HG02763 (cell line): Measurements from ENCODE around the gene MPPE1.
"Not testable (repeated sequence)": the region's sequence is repeated elsewhere in the genome, so short reads cannot be mapped to it uniquely, and the experiment has no call there.

Experiments used
- ATAC-seq: cut with Tn5 transposase; IDR thresholded peaks from one replicate; pipeline ENCODE4 v1.9.1; 2021; ENCODE audit warnings: mild to moderate bottlenecking, moderate library complexity; ENCODE audit not compliant: unreplicated experiment

Gene MPPE1

DNA sequence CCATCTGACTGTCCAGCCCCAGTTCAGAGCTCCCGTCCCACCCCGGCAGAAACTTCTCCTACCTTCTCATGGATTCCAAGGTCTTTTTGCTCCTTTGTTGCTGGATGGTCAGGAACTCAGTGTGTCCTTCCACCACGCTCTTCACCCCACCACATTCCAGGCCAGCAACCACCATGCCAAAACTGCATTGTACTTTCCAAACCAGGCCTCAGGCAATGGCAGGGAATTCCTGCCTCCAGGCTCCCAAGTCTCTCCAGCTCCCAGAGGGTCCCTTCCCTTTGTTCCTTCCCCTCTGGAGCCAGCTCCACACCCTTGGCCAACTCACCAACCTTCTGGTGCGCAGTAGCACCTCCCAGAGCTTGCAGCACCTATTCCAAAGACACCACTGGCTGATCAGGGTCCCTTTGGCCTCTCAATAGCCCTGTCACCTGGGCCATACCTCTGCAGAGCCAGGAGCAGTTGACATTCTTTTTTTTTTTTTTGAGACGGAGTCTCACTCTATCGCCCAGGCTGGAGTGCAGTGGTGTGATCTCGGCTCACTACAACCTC, 48.8 kb downstream of the MPPE1 start:
- ATAC-seq: no peak

DNA sequence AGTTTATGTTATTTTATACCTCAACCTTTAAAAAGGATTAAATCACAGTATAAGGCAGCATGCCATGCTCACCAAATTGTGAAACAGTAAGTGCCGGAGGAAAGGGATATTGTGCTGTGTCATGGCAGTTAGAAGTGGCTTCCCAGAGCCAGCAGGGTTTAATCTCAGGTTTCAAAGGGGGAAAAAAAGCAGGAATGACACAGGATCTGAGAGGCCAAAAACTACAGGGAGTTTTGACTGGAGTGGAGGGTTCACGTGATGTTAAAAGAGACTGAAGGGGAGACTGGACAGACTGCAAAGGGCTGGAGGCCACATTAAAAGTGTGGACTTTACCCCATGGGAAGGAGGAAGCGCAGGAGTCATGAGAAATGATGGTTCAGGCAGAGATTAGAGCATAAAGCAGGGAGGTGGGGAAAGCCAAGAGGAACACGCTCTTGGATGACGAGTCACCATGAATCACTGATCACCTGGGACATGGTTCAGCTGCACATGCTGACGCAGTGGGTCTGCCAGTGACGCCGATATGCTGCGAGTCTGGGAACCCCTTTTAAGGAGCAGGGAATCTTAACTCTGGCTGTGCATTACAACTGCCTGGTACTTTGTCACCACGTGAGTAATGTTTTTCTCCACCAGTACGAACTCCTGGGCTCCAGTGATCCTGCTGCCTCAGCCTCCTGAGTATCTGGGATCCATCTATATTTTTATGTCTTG, 50.8 kb downstream of the MPPE1 start:
- no peak for ATAC-seq

DNA sequence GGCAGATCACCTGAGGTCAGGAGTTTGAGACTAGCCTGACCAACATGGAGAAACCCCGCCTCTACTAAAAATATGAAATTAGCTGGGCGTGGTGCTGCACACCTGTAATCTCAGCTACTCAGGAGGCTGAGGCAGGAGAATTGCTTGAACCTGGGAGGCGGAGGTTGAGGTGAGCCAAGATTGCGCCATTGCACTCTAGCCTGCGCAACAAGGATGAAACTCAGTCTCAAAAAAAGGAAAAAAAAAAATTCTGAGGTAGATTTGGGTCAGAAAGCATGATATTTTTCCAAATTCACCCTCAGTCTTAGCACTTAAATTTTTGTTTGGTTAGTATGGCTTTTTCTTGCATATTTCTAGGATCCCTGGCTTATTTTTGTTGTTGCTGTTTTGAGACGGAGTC, 53.6 kb downstream of the MPPE1 start:
- not testable (repeated sequence) for ATAC-seq

GRCh38 chr18:11851806-11852337, 56.2 kb downstream of the MPPE1 start:
- peak; percentile 7 for ATAC-seq

GRCh38 chr18:11851146-11851805, 56.8 kb downstream of the MPPE1 start, which contains the start of gene CHMP1B:
Gene CHMP1B (plus strand): TSS chr18:11851413. CDS start chr18:11851512, 99 bp downstream.
- ATAC-seq: peak; percentile 95

GRCh38 chr18:11850821-11851145, 57.3 kb downstream of the MPPE1 start:
- peak; percentile 30 for ATAC-seq

- no peak for ATAC-seq
These were observed 58.1 kb downstream of the MPPE1 start for GRCh38 chr18:11849841-11850634.

DNA sequence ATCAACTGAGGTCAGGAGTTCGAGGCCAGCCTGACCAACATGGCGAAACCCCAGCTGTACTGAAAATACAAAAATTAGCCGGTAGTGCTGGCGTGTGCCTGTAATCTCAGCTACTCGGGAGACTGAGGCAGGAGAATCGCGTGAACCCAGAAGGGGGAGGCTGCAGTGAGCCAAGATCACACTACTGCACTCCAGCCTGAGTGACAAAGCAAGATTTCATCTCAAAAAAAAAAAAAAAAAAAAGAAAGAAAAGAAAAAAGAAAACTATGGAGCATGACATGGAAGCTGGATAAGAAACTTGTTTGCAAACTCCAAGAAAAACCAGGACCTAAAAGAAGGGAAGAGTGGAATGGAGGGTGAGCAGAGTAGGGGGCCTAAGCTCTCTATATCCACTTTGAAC, 58.8 kb downstream of the MPPE1 start:
- no peak for ATAC-seq

DNA sequence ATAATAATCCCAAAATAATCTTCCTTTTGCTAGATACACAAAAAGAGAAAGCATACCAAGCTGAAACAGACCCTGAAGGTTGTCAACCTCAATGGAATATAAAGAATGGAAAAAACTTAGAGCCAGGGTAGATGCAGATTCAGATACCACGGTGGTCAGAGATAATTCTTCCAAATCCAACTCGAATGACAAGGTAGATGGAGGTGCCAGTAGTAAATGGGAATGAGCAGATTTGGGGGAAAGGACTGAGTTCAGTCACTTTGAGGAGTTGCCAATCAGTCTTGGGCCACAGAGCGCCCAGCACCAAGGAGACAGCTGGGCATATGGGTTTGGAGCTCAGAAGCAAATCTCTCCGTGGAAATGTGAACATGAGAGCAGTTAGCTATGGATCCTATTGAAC, 60.3 kb downstream of the MPPE1 start:
- no peak for ATAC-seq

- ATAC-seq: no peak
These were observed 62.5 kb downstream of the MPPE1 start for GRCh38 chr18:11845654-11846053.

- ATAC-seq: no peak
These were observed 63.7 kb downstream of the MPPE1 start for GRCh38 chr18:11844436-11844835.

GRCh38 chr18:11842562-11842961, 65.6 kb downstream of the MPPE1 start:
- no peak for ATAC-seq

GRCh38 chr18:11840493-11840892, 67.6 kb downstream of the MPPE1 start:
- ATAC-seq: no peak

- no peak for ATAC-seq
These were observed 68.6 kb downstream of the MPPE1 start for GRCh38 chr18:11839556-11839955.

DNA sequence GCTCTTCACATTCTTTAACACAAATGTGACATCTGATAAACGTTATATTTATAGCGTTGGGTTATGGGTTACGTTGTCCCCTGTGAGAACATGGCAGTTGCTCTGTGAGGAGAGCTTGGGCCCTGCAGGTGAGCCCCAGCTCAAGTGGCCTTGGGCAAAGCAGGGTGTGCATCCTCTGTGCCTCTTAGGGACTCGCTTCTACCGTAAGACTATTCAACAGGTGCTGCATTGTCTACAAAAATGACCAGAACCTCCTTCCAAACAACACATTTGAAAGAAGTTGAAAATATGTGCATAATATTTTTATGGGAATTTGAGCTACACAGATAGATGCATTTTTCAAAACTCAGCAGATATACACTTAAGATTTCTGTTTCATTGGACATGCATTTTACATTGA, 73.3 kb downstream of the MPPE1 start:
- ATAC-seq: no peak
